ENCODE data around the gene TICAM1.

- TF ChIP-seq, protein P1, sequence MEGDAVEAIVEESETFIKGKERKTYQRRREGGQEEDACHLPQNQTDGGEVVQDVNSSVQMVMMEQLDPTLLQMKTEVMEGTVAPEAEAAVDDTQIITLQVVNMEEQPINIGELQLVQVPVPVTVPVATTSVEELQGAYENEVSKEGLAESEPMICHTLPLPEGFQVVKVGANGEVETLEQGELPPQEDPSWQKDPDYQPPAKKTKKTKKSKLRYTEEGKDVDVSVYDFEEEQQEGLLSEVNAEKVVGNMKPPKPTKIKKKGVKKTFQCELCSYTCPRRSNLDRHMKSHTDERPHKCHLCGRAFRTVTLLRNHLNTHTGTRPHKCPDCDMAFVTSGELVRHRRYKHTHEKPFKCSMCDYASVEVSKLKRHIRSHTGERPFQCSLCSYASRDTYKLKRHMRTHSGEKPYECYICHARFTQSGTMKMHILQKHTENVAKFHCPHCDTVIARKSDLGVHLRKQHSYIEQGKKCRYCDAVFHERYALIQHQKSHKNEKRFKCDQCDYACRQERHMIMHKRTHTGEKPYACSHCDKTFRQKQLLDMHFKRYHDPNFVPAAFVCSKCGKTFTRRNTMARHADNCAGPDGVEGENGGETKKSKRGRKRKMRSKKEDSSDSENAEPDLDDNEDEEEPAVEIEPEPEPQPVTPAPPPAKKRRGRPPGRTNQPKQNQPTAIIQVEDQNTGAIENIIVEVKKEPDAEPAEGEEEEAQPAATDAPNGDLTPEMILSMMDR (conservative IDR thresholded peaks at IDR 0.05): no peak
- TF ChIP-seq EZH2 (IDR thresholded peaks at IDR 0.05; ENCODE audit: low read depth): no peak
Observed at GRCh38 chr19:4821265-4821664, 10.2 kb downstream of the TICAM1 start.

Data from PC-9 (cell line).